Chondrocyte (in vitro differentiated cells): ENCODE results near the gene TMEM44. TPM values are rescaled to one million over a fixed set of nuclear protein-coding genes. Genes with fewer than 3 reads are reported as not detected.

ENCODE experiments used
- DNase-seq: peaks from one replicate; pipeline ENCODE4 v3.0.0; 2021; ENCODE audit warnings: mixed read lengths, low spot score
- H3K27ac Mint-ChIP-seq: one replicate; pipeline ENCODE4 v1.8.0; 2021; ENCODE audit warnings: mild to moderate bottlenecking, moderate library complexity, mixed read lengths; ENCODE audit not compliant: unreplicated experiment
- H3K27me3 Mint-ChIP-seq: 2 replicates; pipeline ENCODE4 v1.8.0; 2021; ENCODE audit warnings: low read depth, mixed read lengths
- H3K36me3 Mint-ChIP-seq: 2 replicates; pipeline ENCODE4 v1.8.0; 2021; ENCODE audit warnings: low read depth, mixed read lengths
- H3K4me1 Mint-ChIP-seq: 2 replicates; pipeline ENCODE4 v1.8.0; 2021; ENCODE audit warnings: low read depth, mild to moderate bottlenecking, mixed read lengths
- H3K4me3 Mint-ChIP-seq: one replicate; pipeline ENCODE4 v1.8.0; 2021; ENCODE audit warnings: mild to moderate bottlenecking, moderate library complexity, mixed read lengths; ENCODE audit not compliant: unreplicated experiment
- H3K9me3 Mint-ChIP-seq: 2 replicates; pipeline ENCODE4 v1.8.0; 2021; ENCODE audit warnings: low read depth, mixed read lengths
- total RNA-seq: library from RNA; stranded (reverse); gene quantifications from 3 replicates; pipeline ENCODE4 v1.2.1, GENCODE V29; 2021
- TF ChIP-seq, protein P1 (sequence below): fragments of 200-600 bp; sonication (generic); IDR thresholded peaks from 2 replicates; pipeline ENCODE4 v1.5.0; 2021; ENCODE audit warnings: antibody characterized with exemption, mild to moderate bottlenecking, moderate library complexity

The TMEM44 gene
- total RNA-seq, 1 donor from 2014 or later: 25.0 TPM

DNA sequence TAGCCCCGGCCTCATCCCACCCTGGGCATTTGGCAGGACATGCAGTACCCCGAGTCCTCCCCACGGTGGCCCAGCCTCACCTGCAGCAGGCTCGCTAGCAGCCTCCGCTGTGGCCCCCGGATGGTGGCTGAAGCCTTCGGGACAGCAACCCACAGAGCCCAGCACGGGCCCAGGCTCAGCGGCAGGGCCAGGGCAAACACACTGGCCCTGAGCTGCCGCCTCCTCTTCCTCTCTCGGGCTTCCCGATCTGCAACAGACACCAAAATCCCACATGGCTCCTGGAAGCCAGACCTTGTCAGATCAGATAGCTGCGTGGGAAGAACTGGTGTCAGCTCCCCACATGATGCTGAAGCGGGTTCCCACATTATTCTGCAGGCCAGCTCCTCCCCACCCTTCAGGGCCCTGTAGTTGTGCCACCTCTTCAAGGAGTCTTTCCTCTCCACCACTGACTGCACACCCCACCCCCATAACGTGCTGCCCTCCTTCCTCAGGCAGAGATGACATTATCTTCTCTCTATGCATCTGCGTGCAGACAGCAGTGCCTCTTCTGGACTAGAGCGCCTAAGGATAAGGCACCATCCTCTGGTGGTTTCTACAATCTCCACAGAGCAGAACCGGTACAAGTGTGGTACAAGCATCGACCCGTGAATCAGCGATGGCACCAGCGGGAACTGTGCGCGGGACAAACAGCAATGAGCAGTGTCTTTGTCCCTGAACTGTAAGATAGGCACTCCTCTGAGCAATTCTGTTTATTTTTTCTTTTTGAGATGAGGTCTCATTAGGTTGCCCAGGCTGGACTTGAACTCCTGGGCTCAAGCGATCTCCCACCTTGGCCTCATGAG is 9.5 kb downstream of the TMEM44 start:
- peaks cover 26% of the 10 kb centered on the region for H3K36me3 Mint-ChIP-seq
- no peak overlapping the region for H3K4me3 Mint-ChIP-seq
- H3K9me3 Mint-ChIP-seq: no peaks in the 10 kb centered on the region
- H3K4me1 Mint-ChIP-seq: no peaks in the 10 kb centered on the region
- DNase-seq: peak; percentile 88
- TF ChIP-seq, protein P1, sequence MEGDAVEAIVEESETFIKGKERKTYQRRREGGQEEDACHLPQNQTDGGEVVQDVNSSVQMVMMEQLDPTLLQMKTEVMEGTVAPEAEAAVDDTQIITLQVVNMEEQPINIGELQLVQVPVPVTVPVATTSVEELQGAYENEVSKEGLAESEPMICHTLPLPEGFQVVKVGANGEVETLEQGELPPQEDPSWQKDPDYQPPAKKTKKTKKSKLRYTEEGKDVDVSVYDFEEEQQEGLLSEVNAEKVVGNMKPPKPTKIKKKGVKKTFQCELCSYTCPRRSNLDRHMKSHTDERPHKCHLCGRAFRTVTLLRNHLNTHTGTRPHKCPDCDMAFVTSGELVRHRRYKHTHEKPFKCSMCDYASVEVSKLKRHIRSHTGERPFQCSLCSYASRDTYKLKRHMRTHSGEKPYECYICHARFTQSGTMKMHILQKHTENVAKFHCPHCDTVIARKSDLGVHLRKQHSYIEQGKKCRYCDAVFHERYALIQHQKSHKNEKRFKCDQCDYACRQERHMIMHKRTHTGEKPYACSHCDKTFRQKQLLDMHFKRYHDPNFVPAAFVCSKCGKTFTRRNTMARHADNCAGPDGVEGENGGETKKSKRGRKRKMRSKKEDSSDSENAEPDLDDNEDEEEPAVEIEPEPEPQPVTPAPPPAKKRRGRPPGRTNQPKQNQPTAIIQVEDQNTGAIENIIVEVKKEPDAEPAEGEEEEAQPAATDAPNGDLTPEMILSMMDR: no peak
- H3K27ac Mint-ChIP-seq: no peak overlapping the region
- H3K27me3 Mint-ChIP-seq: no peaks in the 10 kb centered on the region

DNA sequence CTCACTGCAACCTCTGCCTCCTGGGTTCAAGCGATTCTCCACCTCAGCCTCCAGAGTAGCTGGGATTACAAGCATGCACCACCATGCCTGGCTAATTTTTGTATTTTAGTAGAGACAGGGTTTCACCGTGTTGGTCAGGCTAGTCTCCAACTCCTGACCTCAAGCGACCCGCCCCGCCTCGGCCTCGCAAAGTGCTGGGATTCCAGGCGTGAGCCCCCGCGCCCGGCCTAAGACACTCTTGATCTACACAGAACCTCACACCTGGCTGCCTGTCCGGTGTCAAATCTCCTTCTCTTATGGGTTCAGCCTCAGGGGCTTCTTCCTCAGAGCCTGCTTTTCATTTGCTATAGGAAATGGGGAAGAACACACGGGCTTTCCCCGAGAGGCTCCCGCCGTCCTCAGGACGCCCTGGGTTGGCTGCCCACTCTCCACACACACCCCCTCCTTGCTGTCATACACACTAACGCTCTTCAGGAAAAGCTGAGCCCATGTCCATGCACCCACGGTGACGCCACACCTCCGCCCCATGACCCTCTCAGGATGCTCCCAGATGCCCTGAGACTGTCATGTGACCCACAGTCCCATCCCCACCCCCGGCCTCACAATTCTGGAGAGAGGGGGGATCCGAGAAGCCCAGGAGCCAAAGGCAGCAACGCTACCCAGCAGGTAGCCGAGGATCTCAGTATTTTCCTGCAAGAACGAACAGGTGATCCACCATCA is 10.4 kb downstream of the TMEM44 start:
- DNase-seq: peak; percentile 68
- no peak overlapping the region for H3K4me3 Mint-ChIP-seq
- no peak overlapping the region for H3K27ac Mint-ChIP-seq
- TF ChIP-seq, protein P1: no peak
- peaks cover 26% of the 10 kb centered on the region for H3K36me3 Mint-ChIP-seq
- no peaks in the 10 kb centered on the region for H3K4me1 Mint-ChIP-seq
- H3K9me3 Mint-ChIP-seq: no peaks in the 10 kb centered on the region
- no peaks in the 10 kb centered on the region for H3K27me3 Mint-ChIP-seq

DNA sequence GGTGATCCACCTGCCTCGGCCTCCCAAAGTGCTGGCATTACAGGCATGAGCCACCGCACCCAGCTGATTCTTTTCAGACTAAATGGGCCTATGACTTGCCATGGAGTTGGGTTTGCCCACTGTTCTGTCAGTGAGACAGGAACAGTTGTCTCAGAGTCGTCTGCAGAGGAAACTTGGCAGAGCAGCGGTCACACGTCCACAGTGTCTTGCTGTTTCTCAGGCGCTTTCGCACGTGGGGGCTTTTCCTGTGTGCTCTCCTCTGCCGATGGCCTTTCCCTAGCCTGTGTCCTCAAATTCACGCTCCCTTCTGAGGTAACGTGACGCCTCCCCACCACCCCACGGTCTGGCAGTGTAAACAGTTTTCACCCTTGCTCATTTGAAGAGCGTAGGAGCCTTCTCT is 11.3 kb downstream of the TMEM44 start:
- Mint-ChIP-seq H3K36me3 (peaks cover 22% of the 10 kb centered on the region), H3K4me1 (no peaks in the 10 kb centered on the region)

DNA sequence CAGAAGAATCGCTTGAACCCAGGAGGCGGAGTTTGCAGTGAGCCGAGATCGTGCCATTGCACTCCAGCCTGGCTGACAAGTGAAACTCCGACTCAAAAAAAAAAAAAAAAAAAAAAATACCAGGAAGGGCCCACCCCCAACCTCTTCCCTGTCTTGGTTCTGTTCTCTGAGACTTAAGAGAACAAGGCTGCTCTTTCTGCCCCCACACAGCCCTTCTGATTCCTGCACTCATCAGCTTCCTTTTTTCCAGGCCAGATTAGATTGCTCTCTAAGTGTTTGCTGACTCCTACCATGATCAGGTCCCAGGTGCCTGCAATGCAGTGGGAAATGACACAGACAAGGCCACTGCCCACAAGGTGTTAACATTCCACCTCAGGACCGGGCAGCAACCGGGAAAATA is 13.0 kb downstream of the TMEM44 start:
- H3K27ac Mint-ChIP-seq: no peak overlapping the region
- DNase-seq: no peak
- no peaks in the 10 kb centered on the region for H3K27me3 Mint-ChIP-seq
- no peaks in the 10 kb centered on the region for H3K9me3 Mint-ChIP-seq
- H3K4me3 Mint-ChIP-seq: no peak overlapping the region
- TF ChIP-seq, protein P1: no peak
- H3K36me3 Mint-ChIP-seq: peaks cover 16% of the 10 kb centered on the region
- H3K4me1 Mint-ChIP-seq: no peaks in the 10 kb centered on the region

More for the DNA sequence above, 11.3 kb downstream of the TMEM44 start:
- H3K4me3 Mint-ChIP-seq: no peak overlapping the region
- H3K9me3 Mint-ChIP-seq: no peaks in the 10 kb centered on the region
- no peak overlapping the region for H3K27ac Mint-ChIP-seq
- H3K27me3 Mint-ChIP-seq: no peaks in the 10 kb centered on the region
- peak; percentile 54 for DNase-seq
- TF ChIP-seq, protein P1: no peak

DNA sequence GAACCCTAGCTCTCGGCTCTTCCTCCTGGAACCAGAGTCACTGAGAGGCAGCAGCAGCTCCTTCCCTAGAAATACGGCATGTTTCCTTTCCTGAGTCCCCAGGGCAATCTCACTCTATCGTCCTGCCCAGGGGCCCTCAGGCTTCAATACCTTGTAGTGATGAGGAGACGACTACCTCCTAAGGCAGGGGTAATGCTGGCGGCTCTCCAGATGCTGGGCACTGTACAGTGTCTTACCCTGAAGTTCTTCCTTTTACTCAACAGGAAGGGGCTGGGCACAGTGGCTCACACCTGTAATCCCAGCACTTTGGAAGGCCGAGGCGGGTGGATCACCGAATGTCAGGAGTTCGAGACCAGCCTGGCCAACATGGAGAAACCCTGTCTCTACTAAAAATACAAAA is 13.5 kb downstream of the TMEM44 start:
- Mint-ChIP-seq H3K27ac (no peak overlapping the region), H3K27me3 (no peaks in the 10 kb centered on the region), H3K4me3 (no peak overlapping the region), H3K4me1 (no peaks in the 10 kb centered on the region), H3K36me3 (peaks cover 14% of the 10 kb centered on the region), H3K9me3 (no peaks in the 10 kb centered on the region)
- DNase-seq: no peak
- TF ChIP-seq, protein P1: no peak
